ENCODE results near the gene ALDH1L1. TPM values are rescaled to one million over a fixed set of nuclear protein-coding genes. Genes with fewer than 3 reads are reported as not detected.

ALDH1L1 gene
- total RNA-seq, 1 experiment from 2014 or later, result 1.2 TPM

GRCh38 chr3:126179825-126180476, 435 bp downstream of the ALDH1L1 start:
- Mint-ChIP-seq H3K27ac (no peak overlapping the region), H3K4me1 (peaks cover 16% of the 10 kb centered on the region), H3K4me3 (peak overlapping the region; percentile 78), H3K27me3 (ENCODE audit: low read depth) (peaks cover 56% of the 10 kb centered on the region), H3K36me3 (no peaks in the 10 kb centered on the region), H3K9me3 (no peaks in the 10 kb centered on the region)
- ChIA-PET POLR2A (interaction anchor here (0.5 to 1.0 kb wide), 3 partner anchors 9 to 49 kb away, joined by 3 read pairs; no protein-coding TSS in a partner anchor), CTCF (interaction anchor here (1.1 to 2.3 kb wide), 6 partner anchors 14 to 168 kb away, joined by 3 to 12 read pairs (median 8); no protein-coding TSS in a partner anchor)
- ATAC-seq (peak; percentile 69), DNase-seq (ENCODE audit: low spot score) (peak; percentile 66)
- TF ChIP-seq SP1 (CRISPR knock-in tag; conservative IDR thresholded peaks at IDR 0.05), result 0 out of 2 replicates have a peak, but pooled peaks have one; percentile 11
- TF ChIP-seq NFYB (CRISPR knock-in tag; conservative IDR thresholded peaks at IDR 0.05; ENCODE audit: low read depth), result peak; percentile 67; the same call in 1 of the 2 replicates
- no peak for TF ChIP-seq ATF6 (CRISPR knock-in tag; IDR thresholded peaks at IDR 0.05)

- TF ChIP-seq E2F5 (CRISPR knock-in tag; IDR thresholded peaks at IDR 0.05), result no peak
- no peak for TF ChIP-seq NFYB (CRISPR knock-in tag; conservative IDR thresholded peaks at IDR 0.05; ENCODE audit: low read depth)
- no peak for TF ChIP-seq ETV6 (CRISPR knock-in tag; IDR thresholded peaks at IDR 0.05)
- no peak for TF ChIP-seq ZNF121 (CRISPR knock-in tag; IDR thresholded peaks at IDR 0.05)
- TF ChIP-seq ZNF512 (CRISPR knock-in tag; IDR thresholded peaks at IDR 0.05; ENCODE audit: borderline replicate concordance), result no peak
- ATAC-seq (no peak; the same call in 1 of the 2 replicates), DNase-seq (ENCODE audit: low spot score) (no peak)
- peaks cover 6% of the 10 kb centered on the region; the same call in 1 of the 2 replicates for H3K9me3 Mint-ChIP-seq
- H3K4me3 Mint-ChIP-seq, result no peak overlapping the region
- ChIA-PET POLR2A (interaction anchor here (0.9 kb wide), 1 partner anchor 10 kb away, joined by 3 read pairs; no protein-coding TSS in a partner anchor), CTCF (interaction anchor here (0.9 to 1.4 kb wide), 2 partner anchors 29 to 43 kb away, joined by 4 to 5 read pairs; no protein-coding TSS in a partner anchor)
- no peaks in the 10 kb centered on the region for H3K27me3 Mint-ChIP-seq (ENCODE audit: low read depth)
- H3K27ac Mint-ChIP-seq, result peak overlapping the region; percentile 61
- peaks cover 24% of the 10 kb centered on the region for H3K4me1 Mint-ChIP-seq
- H3K36me3 Mint-ChIP-seq, result no peaks in the 10 kb centered on the region
These were observed 10.2 kb downstream of the ALDH1L1 start for GRCh38 chr3:126170073-126170777.

GRCh38 chr3:126167566-126167965, 12.8 kb downstream of the ALDH1L1 start:
- H3K36me3 Mint-ChIP-seq, result peaks cover 3% of the 10 kb centered on the region; the same call in 1 of the 2 replicates
- ChIA-PET POLR2A (no interaction called here), CTCF (interaction anchor here (0.7 to 0.8 kb wide), 3 partner anchors 31 to 64 kb away, joined by 3 read pairs; no protein-coding TSS in a partner anchor)
- peaks cover 16% of the 10 kb centered on the region; the same call in 1 of the 2 replicates for H3K9me3 Mint-ChIP-seq
- peaks cover 24% of the 10 kb centered on the region for H3K4me1 Mint-ChIP-seq
- no peak for DNase-seq (ENCODE audit: low spot score)
- no peaks in the 10 kb centered on the region for H3K27me3 Mint-ChIP-seq (ENCODE audit: low read depth)
- no peak overlapping the region for H3K4me3 Mint-ChIP-seq
- TF ChIP-seq JAZF1 (CRISPR knock-in tag; IDR thresholded peaks at IDR 0.05) (no peak), ZNF416 (CRISPR knock-in tag; IDR thresholded peaks at IDR 0.05) (no peak), FOXJ3 (CRISPR knock-in tag; IDR thresholded peaks at IDR 0.05; ENCODE audit: borderline replicate concordance) (no peak), NFE2L1 (CRISPR knock-in tag; IDR thresholded peaks at IDR 0.05) (no peak), CREM (CRISPR knock-in tag; IDR thresholded peaks at IDR 0.05) (no peak), AR (CRISPR knock-in tag; IDR thresholded peaks at IDR 0.05) (no peak)
- H3K27ac Mint-ChIP-seq, result no peak overlapping the region
- no peak for ATAC-seq
